HUES6 (cell line): ENCODE data around the gene PANK4.

ENCODE experiments used
- H3K27ac ChIP-seq: 2 replicates; pipeline ENCODE4 v1.7.0; 2013; ENCODE audit warnings: low read depth, mild to moderate bottlenecking, low read length, inconsistent platforms
- H3K27me3 ChIP-seq: 2 replicates; pipeline ENCODE4 v1.6.1; 2013; ENCODE audit warnings: low read length; ENCODE audit not compliant: control insufficient read depth, insufficient read depth
- H3K36me3 ChIP-seq: 2 replicates; pipeline ENCODE4 v1.6.1; 2013; ENCODE audit warnings: low read length; ENCODE audit not compliant: control insufficient read depth, insufficient read depth
- H3K4me1 ChIP-seq: 2 replicates; pipeline ENCODE4 v1.6.1; 2013; ENCODE audit warnings: low read length; ENCODE audit not compliant: control insufficient read depth, insufficient read depth
- H3K4me3 ChIP-seq: 2 replicates; pipeline ENCODE4 v1.5.1; 2013; ENCODE audit warnings: low read depth, low read length
- H3K9ac ChIP-seq: one replicate; pipeline ENCODE4 v1.6.1; 2013; ENCODE audit warnings: mild to moderate bottlenecking, low read length
- H3K9me3 ChIP-seq: 2 replicates; pipeline ENCODE4 v1.6.1; 2013; ENCODE audit warnings: low read depth, low read length; ENCODE audit not compliant: control insufficient read depth, insufficient read depth

Gene PANK4

GRCh38 chr1:2564815-2565374, 38.5 kb upstream of the PANK4 start:
- Histone ChIP-seq H3K36me3 (no peaks in the 10 kb centered on the region), H3K4me3 (no peak overlapping the region), H3K9ac (no peak overlapping the region), H3K27ac (no peak overlapping the region), H3K4me1 (no peaks in the 10 kb centered on the region; the same call in 1 of the 2 replicates), H3K27me3 (no peaks in the 10 kb centered on the region; the same call in 1 of the 2 replicates), H3K9me3 (no peaks in the 10 kb centered on the region)

GRCh38 chr1:2564006-2564814, 37.8 kb upstream of the PANK4 start:
- H3K9me3 ChIP-seq = no peaks in the 10 kb centered on the region

GRCh38 chr1:2563205-2563604, 36.8 kb upstream of the PANK4 start:
- Histone ChIP-seq H3K9me3 (no peaks in the 10 kb centered on the region), H3K36me3 (no peaks in the 10 kb centered on the region), H3K27me3 (no peaks in the 10 kb centered on the region), H3K9ac (no peak overlapping the region), H3K27ac (no peak overlapping the region), H3K4me3 (no peak overlapping the region), H3K4me1 (no peaks in the 10 kb centered on the region; the same call in 1 of the 2 replicates)

More at GRCh38 chr1:2564006-2564814, 37.8 kb upstream of the PANK4 start:
- Histone ChIP-seq H3K4me3 (no peak overlapping the region), H3K27ac (no peak overlapping the region), H3K36me3 (no peaks in the 10 kb centered on the region), H3K4me1 (no peaks in the 10 kb centered on the region; the same call in 1 of the 2 replicates), H3K27me3 (no peaks in the 10 kb centered on the region; the same call in 1 of the 2 replicates), H3K9ac (no peak overlapping the region)

GRCh38 chr1:2561898-2562895, 35.8 kb upstream of the PANK4 start:
- Histone ChIP-seq H3K27me3 (no peaks in the 10 kb centered on the region), H3K36me3 (no peaks in the 10 kb centered on the region), H3K4me3 (no peak overlapping the region), H3K27ac (no peak overlapping the region), H3K9me3 (no peaks in the 10 kb centered on the region), H3K4me1 (no peaks in the 10 kb centered on the region; the same call in 1 of the 2 replicates), H3K9ac (no peak overlapping the region)

- H3K36me3 ChIP-seq = no peaks in the 10 kb centered on the region
- no peaks in the 10 kb centered on the region for H3K27me3 ChIP-seq
- no peak overlapping the region for H3K9ac ChIP-seq
- peaks cover 4% of the 10 kb centered on the region for H3K4me1 ChIP-seq
- H3K9me3 ChIP-seq = no peaks in the 10 kb centered on the region
- no peak overlapping the region for H3K27ac ChIP-seq
- H3K4me3 ChIP-seq = no peak overlapping the region
Measured at GRCh38 chr1:2561446-2561845, 35.0 kb upstream of the PANK4 start.

- no peak overlapping the region for H3K27ac ChIP-seq
- H3K36me3 ChIP-seq = no peaks in the 10 kb centered on the region
- H3K9me3 ChIP-seq = no peaks in the 10 kb centered on the region
- H3K9ac ChIP-seq = no peak overlapping the region
- H3K4me1 ChIP-seq = peaks cover 10% of the 10 kb centered on the region
- H3K4me3 ChIP-seq = no peak overlapping the region
- no peaks in the 10 kb centered on the region for H3K27me3 ChIP-seq
Measured at GRCh38 chr1:2560299-2561073, 34.1 kb upstream of the PANK4 start.

- Histone ChIP-seq H3K9ac (no peak overlapping the region), H3K27me3 (no peaks in the 10 kb centered on the region), H3K4me3 (no peak overlapping the region), H3K4me1 (peaks cover 10% of the 10 kb centered on the region), H3K9me3 (no peaks in the 10 kb centered on the region), H3K27ac (no peak overlapping the region), H3K36me3 (no peaks in the 10 kb centered on the region)
Measured at GRCh38 chr1:2559509-2560298, 33.3 kb upstream of the PANK4 start.

- Histone ChIP-seq H3K9me3 (no peaks in the 10 kb centered on the region), H3K4me3 (no peak overlapping the region), H3K9ac (no peak overlapping the region), H3K27ac (no peak overlapping the region), H3K27me3 (no peaks in the 10 kb centered on the region), H3K36me3 (no peaks in the 10 kb centered on the region), H3K4me1 (peaks cover 10% of the 10 kb centered on the region)
Measured at GRCh38 chr1:2558861-2559260, 32.5 kb upstream of the PANK4 start.

GRCh38 chr1:2558420-2558819, 32.0 kb upstream of the PANK4 start:
- Histone ChIP-seq H3K36me3 (no peaks in the 10 kb centered on the region), H3K9me3 (no peaks in the 10 kb centered on the region), H3K4me1 (peaks cover 10% of the 10 kb centered on the region), H3K27me3 (no peaks in the 10 kb centered on the region), H3K27ac (no peak overlapping the region), H3K4me3 (no peak overlapping the region), H3K9ac (no peak overlapping the region)
